HEK293T (cell line): ENCODE results near the gene CD300LD.
"Not testable (repeated sequence)": the region's sequence is repeated elsewhere in the genome, so short reads cannot be mapped to it uniquely, and the experiment has no call there.

Experiments used
- ARNT ChIP-seq: fragments of 450-650 bp; IDR thresholded peaks from 2 replicates; pipeline ENCODE4 v1.6.1; 2017; ENCODE audit warnings: mild to moderate bottlenecking
- BHLHE40 ChIP-seq: fragments of 450-650 bp; IDR thresholded peaks from 2 replicates; pipeline ENCODE4 v1.6.1; 2016; ENCODE audit warnings: mild to moderate bottlenecking, moderate library complexity, borderline replicate concordance
- FOXA1 ChIP-seq: fragments of 450-650 bp; IDR thresholded peaks from 2 replicates; pipeline ENCODE4 v1.6.1; 2016; ENCODE audit warnings: mild to moderate bottlenecking
- FOXK2 ChIP-seq: fragments of 450-650 bp; IDR thresholded peaks from 2 replicates; pipeline ENCODE4 v1.6.1; 2016; ENCODE audit warnings: mild to moderate bottlenecking
- HDGF ChIP-seq: fragments of 450-650 bp; IDR thresholded peaks from 2 replicates; pipeline ENCODE4 v1.6.1; 2017; ENCODE audit warnings: antibody characterized with exemption, borderline replicate concordance
- NFRKB ChIP-seq: fragments of 450-650 bp; IDR thresholded peaks from 2 replicates; pipeline ENCODE4 v1.6.1; 2016; ENCODE audit warnings: mild to moderate bottlenecking, moderate library complexity
- SP1 ChIP-seq: fragments of 450-650 bp; IDR thresholded peaks from 2 replicates; pipeline ENCODE4 v1.6.1; 2017
- ZNF384 ChIP-seq: fragments of 450-650 bp; IDR thresholded peaks from 2 replicates; pipeline ENCODE4 v1.6.1; 2016
- TF ChIP-seq, protein P1 (sequence below): fragments of 450-650 bp; IDR thresholded peaks from 2 replicates; pipeline ENCODE4 v1.6.1; 2016

- not testable (repeated sequence) for TF ChIP-seq BHLHE40, ARNT, SP1, NFRKB, HDGF, FOXA1, ZNF384, FOXK2
- TF ChIP-seq, protein P1, sequence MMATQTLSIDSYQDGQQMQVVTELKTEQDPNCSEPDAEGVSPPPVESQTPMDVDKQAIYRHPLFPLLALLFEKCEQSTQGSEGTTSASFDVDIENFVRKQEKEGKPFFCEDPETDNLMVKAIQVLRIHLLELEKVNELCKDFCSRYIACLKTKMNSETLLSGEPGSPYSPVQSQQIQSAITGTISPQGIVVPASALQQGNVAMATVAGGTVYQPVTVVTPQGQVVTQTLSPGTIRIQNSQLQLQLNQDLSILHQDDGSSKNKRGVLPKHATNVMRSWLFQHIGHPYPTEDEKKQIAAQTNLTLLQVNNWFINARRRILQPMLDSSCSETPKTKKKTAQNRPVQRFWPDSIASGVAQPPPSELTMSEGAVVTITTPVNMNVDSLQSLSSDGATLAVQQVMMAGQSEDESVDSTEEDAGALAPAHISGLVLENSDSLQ, result not testable (repeated sequence)
These were observed 44.5 kb upstream of the CD300LD start for GRCh38 chr17:74636541-74637085.
